Tibial artery (tissue), 4 donors: Measurements from ENCODE around the gene TRIM75.
"Not testable (repeated sequence)": the region's sequence is repeated elsewhere in the genome, so short reads cannot be mapped to it uniquely, and the experiment has no call there.

Source experiments
- DNase-seq, 2 donors: peaks; one replicate each; pipeline ENCODE4 v3.0.0-alpha.2; 2019
- H3K27ac ChIP-seq, 2 donors: fragments of 200-600 bp; sonication (generic) in 1 of 2; 1 replicate in 1 of 2; 2 replicates in 1 of 2; pipeline ENCODE4 v1.5.1; 2018 to 2019; ENCODE audit warnings: mild to moderate bottlenecking in 1 of 2
- H3K27me3 ChIP-seq, 2 donors: fragments of 200-600 bp; sonication (generic) in 1 of 2; one replicate each; pipeline versions ENCODE4 v1.5.1 to v1.6.0; 2016 to 2019
- H3K36me3 ChIP-seq, 3 donors: fragments of 200-600 bp; sonication (generic) in 2 of 3; one replicate each; pipeline ENCODE4 v1.5.1; 2016 to 2019; ENCODE audit warnings: mild to moderate bottlenecking in 2 of 3
- H3K4me1 ChIP-seq, 4 donors: fragments of 200-600 bp; sonication (generic) in 2 of 4; 1 replicate in 3 of 4; 2 replicates in 1 of 4; pipeline ENCODE4 v1.5.1; 2016 to 2019
- H3K4me3 ChIP-seq, 2 donors: fragments of 200-600 bp; sonication (generic) in 1 of 2; 1 replicate in 1 of 2; 2 replicates in 1 of 2; pipeline ENCODE4 v1.5.1; 2018 to 2019; ENCODE audit warnings: mild to moderate bottlenecking in 2 of 2
- H3K9me3 ChIP-seq, 3 donors: fragments of 200-600 bp; sonication (generic) in 1 of 3; one replicate each; pipeline ENCODE4 v1.5.1; 2016 to 2019
- CTCF ChIP-seq, 2 experiments: fragments of 200-600 bp in 1 of 2; fragments of 450-650 bp in 1 of 2; IDR thresholded peaks; one replicate each; pipeline ENCODE4 v1.5.1; 2017 to 2019; ENCODE audit warnings: antibody characterized with exemption in 2 of 2, mild to moderate bottlenecking in 1 of 2, moderate library complexity in 1 of 2
- intact Hi-C: fragments of 100-400 bp; cut with DNase I; formaldehyde crosslinking; loops from one replicate; pipeline ENCODE4 v1.15.0; 2023; ENCODE audit warnings: low total_unique reads

TRIM75 gene

DNA sequence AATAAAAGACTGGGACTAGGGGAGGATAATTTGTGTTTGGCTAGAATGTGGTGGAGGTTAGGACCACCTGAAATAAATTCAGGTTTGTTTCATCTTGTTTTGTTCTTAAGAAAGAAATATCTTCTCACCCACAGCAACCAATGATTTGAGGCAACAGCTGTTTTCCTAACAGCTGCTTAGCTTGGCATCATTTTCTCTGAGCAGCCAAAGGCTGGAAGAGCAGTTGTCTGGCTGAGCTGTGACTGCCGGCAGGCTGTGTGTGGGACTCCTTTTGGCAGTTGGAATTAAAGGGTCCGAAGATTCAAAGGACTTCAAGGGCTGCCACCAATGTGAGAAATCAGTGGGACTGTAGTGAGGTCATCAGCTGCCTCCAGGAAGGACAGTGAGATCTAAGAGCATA is 5.0 kb downstream of the TRIM75 start:
- no peak overlapping the region for H3K4me3 ChIP-seq
- intact Hi-C loops = no loop called here
- H3K27me3 ChIP-seq = no peaks in the 10 kb centered on the region
- H3K9me3 ChIP-seq = no peaks in the 10 kb centered on the region
- no peaks in the 10 kb centered on the region for H3K4me1 ChIP-seq
- no peak overlapping the region for H3K27ac ChIP-seq
- no peaks in the 10 kb centered on the region for H3K36me3 ChIP-seq
- DNase-seq = no peak
- no peak for TF ChIP-seq CTCF (IDR thresholded peaks at IDR 0.05)

DNA sequence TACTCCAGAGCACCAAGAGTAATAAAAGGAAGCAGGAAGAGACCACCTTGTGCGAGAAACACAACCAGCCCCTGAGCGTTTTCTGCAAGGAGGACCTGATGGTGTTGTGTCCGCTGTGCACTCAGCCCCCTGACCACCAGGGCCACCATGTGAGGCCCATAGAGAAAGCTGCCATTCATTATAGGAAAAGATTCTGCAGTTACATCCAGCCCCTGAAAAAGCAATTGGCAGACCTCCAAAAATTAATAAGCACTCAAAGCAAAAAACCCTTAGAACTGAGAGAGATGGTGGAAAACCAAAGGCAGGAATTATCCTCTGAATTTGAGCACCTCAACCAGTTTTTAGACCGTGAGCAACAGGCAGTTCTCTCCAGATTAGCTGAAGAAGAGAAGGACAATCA is 5.7 kb downstream of the TRIM75 start:
- no peak for DNase-seq
- H3K36me3 ChIP-seq = no peaks in the 10 kb centered on the region
- no peak overlapping the region for H3K4me3 ChIP-seq
- H3K9me3 ChIP-seq = no peaks in the 10 kb centered on the region
- no peak overlapping the region for H3K27ac ChIP-seq
- no peak for TF ChIP-seq CTCF (IDR thresholded peaks at IDR 0.05)
- H3K4me1 ChIP-seq = no peaks in the 10 kb centered on the region
- intact Hi-C loops = no loop called here
- no peaks in the 10 kb centered on the region for H3K27me3 ChIP-seq

DNA sequence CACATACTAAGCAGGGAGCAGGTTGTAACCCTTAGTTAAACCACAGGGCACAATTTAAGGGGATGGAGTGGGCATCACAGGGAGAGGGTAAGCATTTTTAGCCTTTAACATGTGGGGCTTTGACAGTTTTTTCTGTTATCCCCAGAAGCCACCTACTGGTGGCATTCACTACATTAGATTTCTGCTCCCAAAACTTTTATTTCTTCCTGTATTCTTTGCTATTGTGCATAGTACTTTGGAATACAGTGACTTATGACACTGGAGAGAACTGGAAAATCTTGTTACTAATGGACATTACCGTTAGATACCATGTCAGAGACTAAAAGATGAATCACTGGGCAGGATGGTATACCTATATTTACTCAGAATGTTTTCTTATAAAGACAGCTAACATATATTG is 7.3 kb downstream of the TRIM75 start:
- no peak for DNase-seq
- H3K36me3 ChIP-seq = no peaks in the 10 kb centered on the region
- no peak for TF ChIP-seq CTCF (IDR thresholded peaks at IDR 0.05)
- H3K27me3 ChIP-seq = no peaks in the 10 kb centered on the region
- H3K9me3 ChIP-seq = no peaks in the 10 kb centered on the region
- H3K4me3 ChIP-seq = no peak overlapping the region
- H3K27ac ChIP-seq = no peak overlapping the region
- intact Hi-C loops = no loop called here
- H3K4me1 ChIP-seq = no peaks in the 10 kb centered on the region

DNA sequence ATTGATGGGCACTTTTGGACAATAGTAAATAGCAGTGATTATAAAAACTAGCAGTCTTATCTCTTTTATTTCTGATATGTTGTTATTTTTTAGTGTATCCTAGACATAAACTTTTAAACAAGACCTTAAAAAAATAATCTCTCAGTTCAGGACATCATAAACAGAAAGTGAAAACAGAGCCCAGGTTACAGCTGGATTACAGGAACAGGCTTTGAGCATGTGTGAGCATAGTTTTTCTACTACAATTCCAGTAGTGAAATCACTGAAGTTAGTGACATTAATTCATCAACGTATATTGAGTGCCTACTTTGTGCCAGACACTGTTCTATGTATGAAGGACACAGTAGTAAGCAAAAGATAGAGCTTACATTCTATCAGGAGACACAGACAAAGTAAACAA is 16.9 kb downstream of the TRIM75 start:
- no peak for DNase-seq
- intact Hi-C loops = no loop called here

GRCh38 chr4:165073346-165073745 is 19.7 kb downstream of the TRIM75 start:
- DNase-seq, intact Hi-C loops, H3K9me3 ChIP-seq, H3K27me3 ChIP-seq, H3K4me3 ChIP-seq, H3K4me1 ChIP-seq, H3K27ac ChIP-seq: not testable (repeated sequence)
- peaks cover 26 to 38% (median 29%) of the 10 kb centered on the region in 3 donors for H3K36me3 ChIP-seq

More for the DNA sequence above, 16.9 kb downstream of the TRIM75 start:
- Histone ChIP-seq H3K36me3 (peaks cover 5 to 10% (median 5%) of the 10 kb centered on the region in 3 donors), H3K27me3 (no peaks in the 10 kb centered on the region), H3K4me1 (no peaks in the 10 kb centered on the region), H3K27ac (no peak overlapping the region), H3K4me3 (no peak overlapping the region), H3K9me3 (no peaks in the 10 kb centered on the region)
- no peak for TF ChIP-seq CTCF (IDR thresholded peaks at IDR 0.05)

- Histone ChIP-seq H3K27ac (no peak overlapping the region), H3K9me3 (no peaks in the 10 kb centered on the region), H3K4me1 (no peaks in the 10 kb centered on the region), H3K4me3 (no peak overlapping the region), H3K27me3 (no peaks in the 10 kb centered on the region), H3K36me3 (peaks cover 50 to 62% (median 53%) of the 10 kb centered on the region in 3 donors)
- DNase-seq = no peak
- no peak for TF ChIP-seq CTCF (IDR thresholded peaks at IDR 0.05)
- intact Hi-C loops = no loop called here
These were observed 23.4 kb downstream of the TRIM75 start for GRCh38 chr4:165077034-165077578.
